ENCODE results near the gene SMIM9.
"Not testable (repeated sequence)": the region's sequence is repeated elsewhere in the genome, so short reads cannot be mapped to it uniquely, and the experiment has no call there.

DNA sequence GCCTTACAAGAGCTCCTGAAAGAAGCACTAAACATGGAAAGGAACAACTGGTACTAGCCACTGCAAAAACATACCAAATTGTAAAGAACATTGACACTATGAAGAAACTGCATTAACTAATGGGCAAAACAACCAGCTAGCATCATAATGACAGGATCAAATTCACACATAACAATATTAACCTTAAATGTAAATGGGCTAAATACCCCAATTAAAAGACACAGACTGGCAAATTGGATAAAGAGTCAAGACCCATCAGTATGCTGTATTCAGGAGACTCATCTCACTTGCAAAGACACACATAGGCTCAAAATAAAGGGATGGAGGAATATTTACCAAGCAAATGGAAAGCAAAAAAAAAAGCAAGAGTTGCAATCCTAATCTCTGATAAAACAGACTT is 34.1 kb upstream of the SMIM9 start:
- TF ChIP-seq CTCF, POLR2A (IDR thresholded peaks at IDR 0.05): not testable (repeated sequence)

All from ovary (tissue), 3 donors.